Measurements from ENCODE around the gene ERG. TPM values are rescaled to one million over a fixed set of nuclear protein-coding genes. Genes with fewer than 3 reads are reported as not detected.

The ERG gene
- total RNA-seq, 2 experiments from 2014 or later: not detected

- H3K4me1 Mint-ChIP-seq (ENCODE audit: low read depth): no peaks in the 10 kb centered on the region
- H3K9me3 Mint-ChIP-seq (ENCODE audit: insufficient read depth): no peaks in the 10 kb centered on the region
- H3K27ac Mint-ChIP-seq: no peak overlapping the region
- H3K4me3 Mint-ChIP-seq: no peak overlapping the region
- POLR2A ChIA-PET: no interaction called here
- peaks cover 5% of the 10 kb centered on the region for H3K27me3 Mint-ChIP-seq (ENCODE audit: low read depth)
- CTCF ChIA-PET: no interaction called here
- no peaks in the 10 kb centered on the region for H3K36me3 Mint-ChIP-seq (ENCODE audit: low read depth)
- DNase-seq: no peak
- no peak for ATAC-seq
Observed at GRCh38 chr21:38349111-38349746, 149.0 kb downstream of the ERG start.

GRCh38 chr21:38346286-38346685 lies 152.0 kb downstream of the ERG start:
- no peak overlapping the region for H3K27ac Mint-ChIP-seq
- CTCF ChIA-PET: no interaction called here

GRCh38 chr21:38343691-38344090 lies 154.6 kb downstream of the ERG start:
- Mint-ChIP-seq H3K36me3 (ENCODE audit: low read depth) (no peaks in the 10 kb centered on the region), H3K27me3 (ENCODE audit: low read depth) (no peaks in the 10 kb centered on the region), H3K27ac (no peak overlapping the region), H3K4me1 (ENCODE audit: low read depth) (no peaks in the 10 kb centered on the region), H3K9me3 (ENCODE audit: insufficient read depth) (no peaks in the 10 kb centered on the region), H3K4me3 (no peak overlapping the region)
- ChIA-PET POLR2A (interaction anchor here (1.0 kb wide), 1 partner anchor 16 kb away, joined by 3 read pairs; no protein-coding TSS in a partner anchor), CTCF (interaction anchor here (1.3 kb wide), 1 partner anchor 13 kb away, joined by 3 read pairs; no protein-coding TSS in a partner anchor)
- DNase-seq (no peak), ATAC-seq (no peak)

More at GRCh38 chr21:38346286-38346685, 152.0 kb downstream of the ERG start:
- Mint-ChIP-seq H3K4me1 (ENCODE audit: low read depth) (no peaks in the 10 kb centered on the region), H3K9me3 (ENCODE audit: insufficient read depth) (no peaks in the 10 kb centered on the region), H3K4me3 (no peak overlapping the region), H3K36me3 (ENCODE audit: low read depth) (no peaks in the 10 kb centered on the region), H3K27me3 (ENCODE audit: low read depth) (no peaks in the 10 kb centered on the region)
- DNase-seq (no peak), ATAC-seq (no peak)
- POLR2A ChIA-PET: interaction anchor here (0.7 kb wide), 1 partner anchor 1097 kb away, joined by 3 read pairs; no protein-coding TSS in a partner anchor

GRCh38 chr21:38342739-38343138 lies 155.5 kb downstream of the ERG start:
- no peaks in the 10 kb centered on the region for H3K27me3 Mint-ChIP-seq (ENCODE audit: low read depth)
- ATAC-seq: no peak
- CTCF ChIA-PET: interaction anchor here (1.4 kb wide), 1 partner anchor 9 kb away, joined by 6 read pairs; no protein-coding TSS in a partner anchor

GRCh38 chr21:38341546-38342012 lies 156.7 kb downstream of the ERG start:
- ATAC-seq (no peak), DNase-seq (no peak)
- ChIA-PET CTCF (no interaction called here), POLR2A (no interaction called here)
- no peaks in the 10 kb centered on the region for H3K4me1 Mint-ChIP-seq (ENCODE audit: low read depth)
- H3K36me3 Mint-ChIP-seq (ENCODE audit: low read depth): no peaks in the 10 kb centered on the region
- H3K4me3 Mint-ChIP-seq: no peak overlapping the region
- no peak overlapping the region for H3K27ac Mint-ChIP-seq
- H3K9me3 Mint-ChIP-seq (ENCODE audit: insufficient read depth): no peaks in the 10 kb centered on the region
- no peaks in the 10 kb centered on the region for H3K27me3 Mint-ChIP-seq (ENCODE audit: low read depth)

More at GRCh38 chr21:38342739-38343138, 155.5 kb downstream of the ERG start:
- H3K9me3 Mint-ChIP-seq (ENCODE audit: insufficient read depth): no peaks in the 10 kb centered on the region
- H3K27ac Mint-ChIP-seq: no peak overlapping the region
- no peaks in the 10 kb centered on the region for H3K4me1 Mint-ChIP-seq (ENCODE audit: low read depth)
- no peak for DNase-seq
- no peak overlapping the region for H3K4me3 Mint-ChIP-seq
- POLR2A ChIA-PET: no interaction called here
- no peaks in the 10 kb centered on the region for H3K36me3 Mint-ChIP-seq (ENCODE audit: low read depth)

- H3K4me3 Mint-ChIP-seq: no peak overlapping the region
- CTCF ChIA-PET: no interaction called here
- DNase-seq (no peak), ATAC-seq (no peak)
- no peaks in the 10 kb centered on the region for H3K27me3 Mint-ChIP-seq (ENCODE audit: low read depth)
- no peaks in the 10 kb centered on the region for H3K36me3 Mint-ChIP-seq (ENCODE audit: low read depth)
- no peak overlapping the region for H3K27ac Mint-ChIP-seq
- H3K4me1 Mint-ChIP-seq (ENCODE audit: low read depth): no peaks in the 10 kb centered on the region
- POLR2A ChIA-PET: no interaction called here
- H3K9me3 Mint-ChIP-seq (ENCODE audit: insufficient read depth): no peaks in the 10 kb centered on the region
Observed at GRCh38 chr21:38340131-38340530, 158.1 kb downstream of the ERG start.

- H3K27ac Mint-ChIP-seq: no peak overlapping the region
- ATAC-seq (no peak), DNase-seq (no peak)
- H3K4me1 Mint-ChIP-seq (ENCODE audit: low read depth): no peaks in the 10 kb centered on the region
- CTCF ChIA-PET: interaction anchor here (0.6 to 0.8 kb wide), 3 partner anchors 18 to 178 kb away, joined by 3 read pairs; no protein-coding TSS in a partner anchor
- POLR2A ChIA-PET: no interaction called here
- no peaks in the 10 kb centered on the region for H3K36me3 Mint-ChIP-seq (ENCODE audit: low read depth)
- H3K4me3 Mint-ChIP-seq: no peak overlapping the region
- H3K9me3 Mint-ChIP-seq (ENCODE audit: insufficient read depth): no peaks in the 10 kb centered on the region
- no peaks in the 10 kb centered on the region for H3K27me3 Mint-ChIP-seq (ENCODE audit: low read depth)
Observed at GRCh38 chr21:38337793-38338192, 160.5 kb downstream of the ERG start.

GRCh38 chr21:38334866-38335265 lies 163.4 kb downstream of the ERG start:
- no peak overlapping the region for H3K27ac Mint-ChIP-seq
- ATAC-seq (no peak), DNase-seq (no peak)
- no peaks in the 10 kb centered on the region for H3K36me3 Mint-ChIP-seq (ENCODE audit: low read depth)
- H3K9me3 Mint-ChIP-seq (ENCODE audit: insufficient read depth): no peaks in the 10 kb centered on the region
- ChIA-PET CTCF (no interaction called here), POLR2A (no interaction called here)
- H3K4me3 Mint-ChIP-seq: no peak overlapping the region
- H3K4me1 Mint-ChIP-seq (ENCODE audit: low read depth): no peaks in the 10 kb centered on the region
- H3K27me3 Mint-ChIP-seq (ENCODE audit: low read depth): no peaks in the 10 kb centered on the region

- DNase-seq (no peak), ATAC-seq (no peak)
- H3K4me1 Mint-ChIP-seq (ENCODE audit: low read depth): no peaks in the 10 kb centered on the region
- no peak overlapping the region for H3K4me3 Mint-ChIP-seq
- H3K27me3 Mint-ChIP-seq (ENCODE audit: low read depth): no peaks in the 10 kb centered on the region
- no peaks in the 10 kb centered on the region for H3K36me3 Mint-ChIP-seq (ENCODE audit: low read depth)
- no peaks in the 10 kb centered on the region for H3K9me3 Mint-ChIP-seq (ENCODE audit: insufficient read depth)
- ChIA-PET CTCF (no interaction called here), POLR2A (interaction anchor here (0.6 kb wide), 1 partner anchor 329 kb away, joined by 3 read pairs; no protein-coding TSS in a partner anchor)
- H3K27ac Mint-ChIP-seq: no peak overlapping the region
Observed at GRCh38 chr21:38333301-38334272, 164.7 kb downstream of the ERG start.

- ATAC-seq (no peak), DNase-seq (no peak)
- Mint-ChIP-seq H3K27ac (no peak overlapping the region), H3K27me3 (ENCODE audit: low read depth) (no peaks in the 10 kb centered on the region), H3K4me1 (ENCODE audit: low read depth) (no peaks in the 10 kb centered on the region), H3K9me3 (ENCODE audit: insufficient read depth) (no peaks in the 10 kb centered on the region), H3K36me3 (ENCODE audit: low read depth) (no peaks in the 10 kb centered on the region), H3K4me3 (no peak overlapping the region)
- CTCF ChIA-PET: no interaction called here
- POLR2A ChIA-PET: no interaction called here
Observed at GRCh38 chr21:38330666-38331065, 167.6 kb downstream of the ERG start.

All from activated CD8-positive, alpha-beta T cell treated with anti-CD3 and anti-CD28 coated beads, Interleukin-2, amount 10 ng/mL, durations not matched to agents 7 days and 5 days (primary cell).